Activated CD8-positive, alpha-beta T cell treated with anti-CD3 and anti-CD28 coated beads for 36 hours (primary cell): ENCODE results near the gene RALGAPA1. TPM values are rescaled to one million over a fixed set of nuclear protein-coding genes. Genes with fewer than 3 reads are reported as not detected.

Source experiments
- ATAC-seq: fragments of 200-7000 bp; cut with Tn5 transposase; one replicate; pipeline ENCODE4 v1.10.0; 2021; ENCODE audit warnings: mild to moderate bottlenecking, moderate library complexity
- CTCF ChIA-PET: fragments of 350-600 bp; sonication (Branson Sonifier 250); formaldehyde crosslinking; loops from one replicate; lab custom pipeline; 2021; ENCODE audit warnings: antibody characterized with exemption; lab: Charles Lee
- POLR2A ChIA-PET: fragments of 350-600 bp; sonication (Branson Sonifier 250); formaldehyde crosslinking; loops from one replicate; lab custom pipeline; 2021; ENCODE audit warnings: antibody characterized with exemption; lab: Charles Lee
- DNase-seq: peaks from one replicate; pipeline ENCODE4 v3.0.0-alpha.2; 2020
- H3K27ac Mint-ChIP-seq: one replicate; pipeline ENCODE4 v1.8.0; 2021; ENCODE audit warnings: mild to moderate bottlenecking, mixed read lengths
- H3K27me3 Mint-ChIP-seq: one replicate; pipeline ENCODE4 v1.8.0; 2021; ENCODE audit warnings: mixed read lengths
- H3K36me3 Mint-ChIP-seq: one replicate; pipeline ENCODE4 v1.8.0; 2021; ENCODE audit warnings: low read depth, mixed read lengths
- H3K4me1 Mint-ChIP-seq: one replicate; pipeline ENCODE4 v1.8.0; 2021; ENCODE audit warnings: low read depth, mixed read lengths
- H3K4me3 Mint-ChIP-seq: one replicate; pipeline ENCODE4 v1.8.0; 2021; ENCODE audit warnings: mild to moderate bottlenecking, moderate library complexity, mixed read lengths
- H3K9me3 Mint-ChIP-seq: one replicate; pipeline ENCODE4 v1.8.0; 2021; ENCODE audit warnings: mixed read lengths
- CTCF ChIP-seq: fragments of 200-600 bp; IDR thresholded peaks from one replicate; pipeline ENCODE4 v1.8.0; 2022; ENCODE audit warnings: antibody characterized with exemption, mild to moderate bottlenecking
- intact Hi-C: fragments of 100-400 bp; cut with micrococcal nuclease; formaldehyde crosslinking; loops from one replicate; pipeline ENCODE4 v1.10.0; 2022
- total RNA-seq, 2 experiments: library from RNA; stranded (reverse); gene quantifications; one replicate each; pipeline ENCODE4 v1.2.3, GENCODE V29; 2021

The RALGAPA1 gene
- total RNA-seq, 2 experiments from 2014 or later = 23.7 to 26.5 TPM

DNA sequence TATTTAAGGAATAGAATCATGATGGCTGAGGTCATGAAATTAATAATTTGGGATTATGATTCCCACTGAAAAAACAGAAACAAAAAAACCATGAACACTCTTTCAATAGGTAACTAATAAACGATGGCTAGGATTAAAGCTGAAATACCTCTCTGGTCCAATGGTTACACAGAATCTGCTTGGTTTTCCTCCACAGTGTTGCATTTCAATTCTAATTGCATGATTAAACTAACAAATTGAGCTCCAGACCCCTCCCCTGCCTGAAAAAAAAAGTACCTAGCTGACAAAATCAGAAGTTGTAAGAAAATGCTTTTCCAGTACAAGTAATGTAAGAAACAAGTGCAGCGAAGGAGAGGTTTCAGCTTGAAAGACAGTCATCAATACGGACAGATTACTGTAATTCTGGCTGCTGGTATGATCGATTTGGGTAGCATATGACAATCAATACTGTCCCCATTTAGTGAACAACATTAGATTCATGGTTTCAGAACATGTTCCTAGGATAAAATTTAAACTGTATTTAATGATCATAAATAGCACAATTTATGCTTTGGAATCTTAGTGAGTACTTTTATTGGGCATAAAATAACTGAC, 243.1 kb downstream of the RALGAPA1 start:
- Mint-ChIP-seq H3K27me3 (no peaks in the 10 kb centered on the region), H3K27ac (no peak overlapping the region), H3K4me1 (no peaks in the 10 kb centered on the region), H3K4me3 (no peak overlapping the region), H3K36me3 (peaks cover 3% of the 10 kb centered on the region), H3K9me3 (no peaks in the 10 kb centered on the region)
- ATAC-seq = no peak
- POLR2A ChIA-PET = no interaction called here
- intact Hi-C loops = no loop called here
- CTCF ChIA-PET = no interaction called here
- DNase-seq = no peak
- TF ChIP-seq CTCF = no peak

- CTCF ChIA-PET = no interaction called here
- H3K4me3 Mint-ChIP-seq = no peak overlapping the region
- ATAC-seq (no peak), DNase-seq (no peak)
- no peaks in the 10 kb centered on the region for H3K9me3 Mint-ChIP-seq
- intact Hi-C loops = no loop called here
- H3K27me3 Mint-ChIP-seq = no peaks in the 10 kb centered on the region
- no peaks in the 10 kb centered on the region for H3K36me3 Mint-ChIP-seq
- no peaks in the 10 kb centered on the region for H3K4me1 Mint-ChIP-seq
- no peak for TF ChIP-seq CTCF
- no peak overlapping the region for H3K27ac Mint-ChIP-seq
- POLR2A ChIA-PET = interaction anchor here (0.6 kb wide), 1 partner anchor 267 kb away, joined by 3 read pairs; no protein-coding TSS in a partner anchor
Measured at GRCh38 chr14:35558680-35559079, 250.4 kb downstream of the RALGAPA1 start.

- H3K27ac Mint-ChIP-seq = no peak overlapping the region
- H3K27me3 Mint-ChIP-seq = no peaks in the 10 kb centered on the region
- H3K9me3 Mint-ChIP-seq = no peaks in the 10 kb centered on the region
- TF ChIP-seq CTCF = no peak
- DNase-seq (no peak), ATAC-seq (no peak)
- ChIA-PET POLR2A (no interaction called here), CTCF (no interaction called here)
- no peaks in the 10 kb centered on the region for H3K4me1 Mint-ChIP-seq
- intact Hi-C loops = no loop called here
- no peaks in the 10 kb centered on the region for H3K36me3 Mint-ChIP-seq
- no peak overlapping the region for H3K4me3 Mint-ChIP-seq
Measured at GRCh38 chr14:35557221-35557747, 251.8 kb downstream of the RALGAPA1 start.

DNA sequence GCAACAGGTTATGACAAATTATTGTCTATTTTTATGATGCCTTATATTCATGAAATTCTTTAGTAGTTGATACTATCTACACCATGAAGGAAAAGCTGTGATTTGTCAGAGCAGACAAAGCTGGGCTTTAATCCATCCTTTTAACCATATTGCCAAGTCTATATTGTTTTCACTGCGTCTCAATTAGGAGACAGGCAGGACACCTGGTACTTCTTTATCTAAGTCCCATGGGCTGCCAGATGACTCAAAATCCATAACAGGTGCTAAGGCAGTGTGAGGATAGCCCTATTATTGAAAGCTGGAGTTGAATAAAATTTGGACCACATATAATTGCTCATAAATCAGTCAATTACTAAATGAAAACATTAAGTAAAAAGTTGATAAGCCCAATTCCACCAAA, 252.5 kb downstream of the RALGAPA1 start:
- ATAC-seq (no peak), DNase-seq (no peak)
- ChIA-PET POLR2A (no interaction called here), CTCF (no interaction called here)
- Mint-ChIP-seq H3K36me3 (no peaks in the 10 kb centered on the region), H3K27ac (no peak overlapping the region), H3K4me1 (no peaks in the 10 kb centered on the region), H3K9me3 (no peaks in the 10 kb centered on the region), H3K4me3 (no peak overlapping the region), H3K27me3 (no peaks in the 10 kb centered on the region)
- intact Hi-C loops = no loop called here
- TF ChIP-seq CTCF = no peak

DNA sequence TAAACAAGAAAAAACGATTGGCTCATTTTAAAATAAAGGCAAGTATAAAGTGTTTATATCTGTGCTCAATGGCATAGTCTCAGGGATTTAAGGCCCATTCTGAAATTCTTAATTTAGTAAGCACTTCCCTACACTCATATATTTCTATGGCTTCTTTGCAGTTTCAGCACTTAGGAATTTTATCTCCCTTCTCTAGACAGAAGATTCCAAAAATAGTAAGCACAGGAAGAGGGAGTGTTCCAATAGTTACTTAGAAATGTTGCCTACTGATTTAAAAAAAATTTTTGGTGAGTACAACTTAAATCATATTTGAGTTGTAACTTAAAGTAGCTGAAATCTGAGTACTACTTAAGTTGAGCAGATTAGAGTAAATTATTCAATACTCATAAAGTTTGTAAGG, 255.3 kb downstream of the RALGAPA1 start:
- no peak overlapping the region for H3K4me3 Mint-ChIP-seq
- no peaks in the 10 kb centered on the region for H3K27me3 Mint-ChIP-seq
- CTCF ChIA-PET = no interaction called here
- no peaks in the 10 kb centered on the region for H3K9me3 Mint-ChIP-seq
- no peak overlapping the region for H3K27ac Mint-ChIP-seq
- DNase-seq (no peak), ATAC-seq (no peak)
- H3K36me3 Mint-ChIP-seq = peaks cover 2% of the 10 kb centered on the region
- no peak for TF ChIP-seq CTCF
- no peaks in the 10 kb centered on the region for H3K4me1 Mint-ChIP-seq
- intact Hi-C loops = no loop called here
- POLR2A ChIA-PET = no interaction called here
